ENCODE results near the gene POLR2F. TPM values are rescaled to one million over a fixed set of nuclear protein-coding genes. Genes with fewer than 3 reads are reported as not detected.
A peak's percentile ranks its signal among the peaks of the same experiment; 100 is the strongest.
"Not testable (repeated sequence)": the region's sequence is repeated elsewhere in the genome, so short reads cannot be mapped to it uniquely, and the experiment has no call there.

POLR2F gene
- total RNA-seq, 4 donors from 2014 or later, result 84.1 to 152 (median 134) TPM

DNA sequence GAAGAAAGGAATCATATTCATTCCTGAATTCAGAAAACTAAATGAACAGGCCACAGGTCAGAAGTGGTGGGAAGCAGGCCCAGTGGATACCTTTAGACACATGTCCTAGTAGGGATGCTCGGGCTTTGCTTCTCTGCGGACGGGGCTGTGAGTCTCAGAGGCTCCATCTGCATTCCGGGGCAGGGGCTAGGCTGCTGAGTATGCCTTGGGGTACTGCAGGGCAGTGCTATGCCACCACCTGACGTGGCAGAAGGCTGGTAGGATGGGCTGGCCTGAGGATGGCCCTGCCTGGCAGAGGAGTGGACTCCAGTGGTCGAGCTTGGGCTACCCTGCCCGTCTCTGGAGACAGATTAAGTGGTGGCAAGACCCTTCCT, 9.7 kb upstream of the POLR2F start:
- intact Hi-C loops (cut with DNase I; ENCODE audit: low total_unique reads), result no loop called here
- H3K4me1 ChIP-seq, result no peaks in the 10 kb centered on the region
- H3K36me3 ChIP-seq, result peaks cover 0 to 21% of the 10 kb centered on the region in 2 donors

DNA sequence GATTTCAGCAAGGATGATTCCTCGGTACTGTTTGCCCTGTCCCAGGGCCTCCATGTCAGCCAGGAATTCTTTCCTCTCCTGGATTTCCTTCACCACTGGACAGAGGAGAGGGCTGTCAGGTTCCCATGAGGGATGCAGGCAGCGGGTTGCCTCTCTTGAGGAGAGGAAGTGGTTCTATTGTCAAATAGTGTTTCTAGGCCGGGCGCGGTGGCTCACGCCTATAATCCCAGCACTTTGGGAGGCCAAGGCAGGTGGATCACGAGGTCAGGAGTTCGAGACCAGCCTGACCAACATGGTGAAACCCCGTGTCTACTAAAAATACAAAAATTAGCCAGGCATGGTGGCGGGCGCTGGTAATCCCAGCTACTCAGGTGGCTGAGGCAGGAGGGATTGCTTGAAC, 9.1 kb upstream of the POLR2F start:
- H3K9me3 ChIP-seq; H3K4me1 ChIP-seq; DNase-seq; H3K27me3 ChIP-seq; ATAC-seq; H3K4me3 ChIP-seq; in situ Hi-C loops (cut with MboI; ENCODE audit: low sequenced_read_pairs in 4 of 4); intact Hi-C loops (cut with DNase I; ENCODE audit: low total_unique reads); H3K27ac ChIP-seq: not testable (repeated sequence)
- H3K36me3 ChIP-seq, result peaks cover 0 to 21% of the 10 kb centered on the region in 2 donors

More for the DNA sequence above, 9.7 kb upstream of the POLR2F start:
- Histone ChIP-seq H3K4me3 (no peak overlapping the region), H3K9me3 (no peaks in the 10 kb centered on the region), H3K27ac (no peak overlapping the region), H3K27me3 (no peaks in the 10 kb centered on the region)
- no peak for TF ChIP-seq POLR2A (IDR thresholded peaks at IDR 0.05)
- TF ChIP-seq, protein P1, sequence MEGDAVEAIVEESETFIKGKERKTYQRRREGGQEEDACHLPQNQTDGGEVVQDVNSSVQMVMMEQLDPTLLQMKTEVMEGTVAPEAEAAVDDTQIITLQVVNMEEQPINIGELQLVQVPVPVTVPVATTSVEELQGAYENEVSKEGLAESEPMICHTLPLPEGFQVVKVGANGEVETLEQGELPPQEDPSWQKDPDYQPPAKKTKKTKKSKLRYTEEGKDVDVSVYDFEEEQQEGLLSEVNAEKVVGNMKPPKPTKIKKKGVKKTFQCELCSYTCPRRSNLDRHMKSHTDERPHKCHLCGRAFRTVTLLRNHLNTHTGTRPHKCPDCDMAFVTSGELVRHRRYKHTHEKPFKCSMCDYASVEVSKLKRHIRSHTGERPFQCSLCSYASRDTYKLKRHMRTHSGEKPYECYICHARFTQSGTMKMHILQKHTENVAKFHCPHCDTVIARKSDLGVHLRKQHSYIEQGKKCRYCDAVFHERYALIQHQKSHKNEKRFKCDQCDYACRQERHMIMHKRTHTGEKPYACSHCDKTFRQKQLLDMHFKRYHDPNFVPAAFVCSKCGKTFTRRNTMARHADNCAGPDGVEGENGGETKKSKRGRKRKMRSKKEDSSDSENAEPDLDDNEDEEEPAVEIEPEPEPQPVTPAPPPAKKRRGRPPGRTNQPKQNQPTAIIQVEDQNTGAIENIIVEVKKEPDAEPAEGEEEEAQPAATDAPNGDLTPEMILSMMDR (IDR thresholded peaks at IDR 0.05 in 4 of 5, conservative IDR thresholded peaks at IDR 0.05 in 1 of 5), result no peak
- ATAC-seq (no peak), DNase-seq (no peak)
- in situ Hi-C loops (cut with MboI; ENCODE audit: low sequenced_read_pairs in 4 of 4), result no loop called here

DNA sequence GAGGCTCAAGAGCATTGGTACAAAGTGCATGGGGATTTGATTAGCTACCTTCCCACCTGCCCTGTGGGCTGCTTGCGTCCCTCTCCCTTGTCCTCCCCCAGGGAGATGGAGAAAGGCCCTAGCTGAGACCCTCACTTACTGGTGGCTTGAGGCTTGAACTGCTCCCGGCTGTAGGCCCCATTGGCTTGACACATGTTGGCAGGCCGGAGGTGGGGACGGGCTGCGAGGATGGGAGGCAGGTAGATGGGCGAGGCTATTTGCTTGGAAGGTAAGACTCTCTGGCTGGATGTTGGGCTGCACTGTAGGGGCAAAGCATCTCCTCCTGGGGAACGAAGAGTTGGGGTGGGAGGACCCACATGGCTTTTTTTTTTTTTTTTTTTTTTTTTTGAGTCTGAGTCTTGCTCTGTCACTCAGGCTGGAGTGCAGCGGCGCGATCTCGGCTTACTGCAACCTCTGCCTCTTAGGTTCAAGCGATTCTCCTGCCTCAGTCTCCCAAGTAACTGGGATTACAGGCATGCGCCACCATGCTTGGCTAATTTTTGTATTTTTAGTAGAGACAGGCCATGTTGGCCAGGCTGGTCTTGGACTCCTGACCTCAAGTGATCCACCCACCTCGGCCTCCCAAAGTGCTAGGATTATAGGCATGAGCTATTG, 6.2 kb upstream of the POLR2F start:
- H3K4me1 ChIP-seq; in situ Hi-C loops (cut with MboI; ENCODE audit: low sequenced_read_pairs in 4 of 4); intact Hi-C loops (cut with DNase I; ENCODE audit: low total_unique reads); DNase-seq; H3K36me3 ChIP-seq; H3K27me3 ChIP-seq; H3K27ac ChIP-seq; ATAC-seq; H3K9me3 ChIP-seq; H3K4me3 ChIP-seq: not testable (repeated sequence)

DNA sequence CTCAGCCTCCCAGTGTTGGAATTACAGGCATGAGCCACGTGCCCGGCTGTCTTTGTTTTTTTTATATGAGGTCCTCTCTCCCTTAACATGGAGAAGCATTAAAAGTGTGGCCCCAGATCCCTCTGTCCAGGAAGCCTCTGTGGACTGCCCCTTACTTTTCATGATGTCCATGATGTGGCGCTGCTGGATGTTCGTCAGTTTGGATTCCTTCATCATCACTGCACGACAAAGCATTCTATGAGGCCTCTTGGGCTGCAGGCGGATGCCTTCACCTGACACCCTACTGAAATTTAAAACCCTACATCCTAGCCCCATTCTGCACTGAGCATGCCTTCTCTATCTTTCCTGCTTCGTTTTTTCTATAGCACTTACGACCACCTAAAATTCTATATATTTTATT, 2.2 kb upstream of the POLR2F start:
- no peaks in the 10 kb centered on the region for H3K9me3 ChIP-seq
- H3K4me1 ChIP-seq, result peaks cover 9 to 19% of the 10 kb centered on the region in 2 donors
- intact Hi-C loops (cut with DNase I; ENCODE audit: low total_unique reads) (no loop called here), in situ Hi-C loops (cut with MboI; ENCODE audit: low sequenced_read_pairs in 4 of 4) (loop anchor here in 2 of 4 donors (10.0 to 25.0 kb wide), 2 partner anchors 137 to 139 kb away; partner anchors contain the start of genes GALR3 (in 1 of the 2) and GCAT (in 1 of the 2))
- no peak overlapping the region for H3K4me3 ChIP-seq
- ATAC-seq (no peak), DNase-seq (no peak)
- no peaks in the 10 kb centered on the region for H3K27me3 ChIP-seq
- H3K36me3 ChIP-seq, result no peaks in the 10 kb centered on the region
- TF ChIP-seq, protein P1 (IDR thresholded peaks at IDR 0.05 in 4 of 5, conservative IDR thresholded peaks at IDR 0.05 in 1 of 5), result no peak
- no peak for TF ChIP-seq POLR2A (IDR thresholded peaks at IDR 0.05)
- H3K27ac ChIP-seq, result no peak overlapping the region

DNA sequence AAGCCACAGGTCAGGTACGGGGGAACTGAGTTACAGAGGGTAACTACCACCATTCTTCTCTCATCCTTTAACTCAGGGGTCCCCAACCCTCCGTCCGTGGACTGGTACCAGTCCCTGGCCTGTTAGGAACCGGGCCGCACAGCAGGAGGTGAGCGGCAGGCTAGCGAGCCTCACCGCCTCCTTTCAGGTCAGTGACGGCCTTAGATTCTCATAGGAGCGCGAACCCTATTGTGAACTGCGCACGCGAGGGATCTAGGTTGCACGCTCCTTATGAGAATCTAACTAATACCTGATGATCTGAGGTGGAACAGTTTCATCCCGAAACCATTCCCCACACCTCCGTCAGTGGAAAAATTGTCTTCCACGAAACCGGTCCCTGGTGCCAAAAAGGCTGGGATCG, 870 bp upstream of the POLR2F start:
- H3K4me3 ChIP-seq, result peak overlapping the region; percentile 76 to 100 (median 96)
- intact Hi-C loops (cut with DNase I; ENCODE audit: low total_unique reads); H3K27ac ChIP-seq; DNase-seq; ATAC-seq; H3K27me3 ChIP-seq; H3K9me3 ChIP-seq; H3K36me3 ChIP-seq: not testable (repeated sequence)
- in situ Hi-C loops (cut with MboI; ENCODE audit: low sequenced_read_pairs in 4 of 4), result loop anchor here in 2 of 4 donors (10.0 to 25.0 kb wide), 2 partner anchors 138 to 140 kb away; partner anchors contain the start of genes GALR3 (in 1 of the 2) and GCAT (in 1 of the 2)
- peaks cover 18 to 29% of the 10 kb centered on the region in 2 donors for H3K4me1 ChIP-seq

DNA sequence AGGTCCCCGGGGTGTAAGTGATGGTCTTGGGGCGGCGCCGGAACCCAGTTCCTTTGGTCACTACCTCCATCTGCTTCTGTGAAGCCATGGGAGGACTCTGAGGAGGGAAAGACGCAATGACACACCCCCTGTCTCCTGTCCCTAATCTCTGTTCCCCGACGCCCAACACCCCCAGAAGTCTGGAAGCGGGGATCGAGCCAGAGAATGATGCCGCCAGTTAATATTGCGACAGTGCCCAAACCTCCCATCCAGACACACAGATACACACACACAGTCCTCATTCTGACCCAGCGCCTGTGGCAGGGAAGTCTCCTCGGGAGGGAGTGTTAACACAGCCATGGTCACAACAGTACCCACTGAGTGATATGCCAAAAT, 450 bp upstream of the POLR2F start:
- peak overlapping the region in 3 of 4 donors; percentile 90 to 91 (median 91) for H3K27ac ChIP-seq
- in situ Hi-C loops (cut with MboI; ENCODE audit: low sequenced_read_pairs in 4 of 4), result loop anchor here in 2 of 4 donors (10.0 to 25.0 kb wide), 2 partner anchors 138 to 141 kb away; partner anchors contain the start of genes GALR3 (in 1 of the 2) and GCAT (in 1 of the 2)

More for the DNA sequence above, 450 bp upstream of the POLR2F start:
- peaks cover 18 to 31% of the 10 kb centered on the region in 2 donors for H3K4me1 ChIP-seq
- DNase-seq (no peak), ATAC-seq (peak; percentile 32 to 48)
- H3K4me3 ChIP-seq, result peak overlapping the region; percentile 76 to 100 (median 96)
- no peak for TF ChIP-seq POLR2A (IDR thresholded peaks at IDR 0.05)
- TF ChIP-seq, protein P1 (IDR thresholded peaks at IDR 0.05 in 4 of 5, conservative IDR thresholded peaks at IDR 0.05 in 1 of 5), result no peak
- H3K9me3 ChIP-seq, result no peaks in the 10 kb centered on the region
- H3K36me3 ChIP-seq, result peaks cover 0 to 6% of the 10 kb centered on the region in 2 donors
- no peaks in the 10 kb centered on the region for H3K27me3 ChIP-seq
- intact Hi-C loops (cut with DNase I; ENCODE audit: low total_unique reads), result no loop called here
